Stimulated activated CD8-positive, alpha-beta memory T cell treated with anti-CD3 and anti-CD28 coated beads, Interleukin-2, amount 100 ng/mL, for 1 hour (primary cell): ENCODE data around the gene EREG.
"Not testable (repeated sequence)": the region's sequence is repeated elsewhere in the genome, so short reads cannot be mapped to it uniquely, and the experiment has no call there.

ENCODE experiments used
- DNase-seq, 2 donors: peaks; one replicate each; pipeline ENCODE4 v3.0.0-alpha.2; 2020; ENCODE audit warnings: low read depth in 2 of 2

The EREG gene

GRCh38 chr4:74390677-74391076 is 25.7 kb downstream of the EREG start:
- DNase-seq = no peak

- no peak for DNase-seq
These were observed 26.4 kb downstream of the EREG start for GRCh38 chr4:74391346-74391745.

DNA sequence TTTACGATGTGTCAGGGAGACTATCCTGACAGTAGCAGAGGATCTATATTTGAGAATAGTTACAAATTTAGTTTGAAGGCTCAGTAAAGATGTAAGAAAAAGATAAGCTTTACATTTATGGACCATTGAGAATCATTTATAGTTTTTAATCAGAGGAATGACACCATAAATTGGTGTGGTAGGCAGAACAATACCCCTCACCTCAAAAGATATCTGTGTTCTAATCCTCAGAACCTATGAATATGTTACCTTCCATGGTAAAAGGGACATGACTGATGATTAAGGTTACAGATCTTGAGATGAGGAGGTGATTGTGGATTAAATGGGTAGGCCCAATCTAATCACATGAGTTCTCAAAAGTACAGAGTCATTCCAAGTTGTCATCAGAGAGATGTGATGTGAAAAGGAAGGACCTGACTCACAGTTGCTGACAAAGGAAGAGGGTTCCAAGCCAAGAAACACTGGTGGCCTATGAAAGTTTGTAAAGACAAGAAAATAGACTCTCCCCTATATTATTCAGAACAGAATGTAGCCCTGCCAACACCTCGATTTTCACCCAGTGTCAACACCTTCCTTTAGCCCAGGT is 27.0 kb downstream of the EREG start:
- no peak for DNase-seq

DNA sequence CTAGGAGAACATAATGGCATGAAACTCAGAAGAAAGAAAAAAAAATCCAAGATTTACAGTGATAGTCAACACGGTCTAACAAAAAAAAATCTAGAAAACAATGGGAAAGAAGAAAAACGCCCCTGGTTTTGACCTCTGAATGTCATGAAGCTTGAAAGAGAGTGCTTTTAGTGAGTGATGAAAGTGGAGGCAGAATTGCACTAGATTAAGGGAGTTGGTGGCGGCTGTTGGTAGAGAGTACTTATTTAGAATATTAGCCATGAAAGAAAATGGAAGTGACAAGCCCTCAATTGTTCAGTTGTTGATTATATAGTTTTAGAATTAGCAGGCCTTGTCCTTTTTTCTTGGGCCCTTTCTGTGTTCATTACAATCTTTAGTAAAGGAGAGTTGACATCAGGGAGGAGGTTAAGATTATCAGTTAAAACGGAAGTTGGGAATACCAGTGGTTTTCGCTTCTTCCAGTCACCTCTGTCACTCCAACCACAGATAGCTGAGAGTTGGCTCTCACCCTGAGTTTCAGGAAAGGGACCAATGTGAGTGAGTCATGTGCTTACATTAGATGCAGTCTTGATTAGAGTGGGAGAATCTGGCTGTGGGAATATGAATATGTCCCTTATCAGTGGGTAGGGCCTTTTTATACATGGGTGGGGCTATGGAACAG is 29.7 kb downstream of the EREG start:
- no peak for DNase-seq

DNA sequence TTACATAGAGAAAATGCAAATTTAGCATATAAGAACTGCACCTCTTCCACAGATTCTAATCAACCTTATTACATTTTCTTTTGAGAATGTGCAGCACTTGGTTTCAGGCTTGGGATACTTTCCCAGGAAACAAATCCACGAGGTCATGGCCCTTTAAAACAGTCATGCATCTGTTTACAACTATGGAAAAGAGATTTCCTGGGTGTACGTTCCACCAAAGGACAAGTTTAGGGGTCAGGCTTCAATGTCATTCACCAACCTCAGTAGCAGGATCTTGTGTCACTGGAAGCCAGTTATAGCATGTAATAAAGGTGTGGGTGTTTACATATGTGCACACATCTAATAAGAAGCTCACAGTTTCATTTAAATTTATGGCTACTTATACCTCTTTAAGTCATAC is 30.7 kb downstream of the EREG start:
- no peak for DNase-seq

- DNase-seq = no peak
These were observed 32.9 kb downstream of the EREG start for GRCh38 chr4:74397748-74398426.

DNA sequence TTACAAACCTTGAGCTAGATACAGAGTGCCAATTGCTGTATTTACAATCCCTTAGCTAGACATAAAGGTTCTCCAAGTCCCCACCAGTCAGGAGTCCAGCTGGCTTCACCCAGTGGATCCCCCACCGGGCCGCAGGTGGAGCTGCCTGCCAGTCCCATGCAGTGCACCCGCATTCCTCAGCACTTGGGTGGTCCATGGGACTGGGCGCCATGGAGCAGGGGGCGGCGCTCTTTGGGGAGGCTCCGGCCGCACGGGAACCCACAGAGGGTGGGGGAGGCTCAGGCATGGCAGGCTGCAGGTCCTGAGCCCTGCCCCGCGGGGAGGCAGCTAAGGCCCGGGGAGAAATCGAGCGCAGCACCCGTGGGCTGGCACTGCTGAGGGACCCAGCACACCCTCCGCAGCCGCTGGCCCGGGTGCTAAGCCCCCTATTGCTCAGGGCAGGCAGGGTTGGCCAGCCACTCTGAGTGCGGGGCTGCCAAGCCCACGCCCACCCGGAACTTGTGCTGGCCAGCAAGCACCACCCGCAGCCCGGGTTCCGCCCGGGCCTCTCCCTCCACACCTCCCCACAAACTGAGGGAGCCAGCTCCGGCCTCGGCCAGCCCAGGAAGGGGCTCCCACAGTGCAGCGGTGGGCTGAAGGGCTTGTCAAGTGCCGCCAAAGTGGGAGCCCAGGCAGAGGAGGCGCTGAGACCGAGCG is 34.1 kb downstream of the EREG start:
- DNase-seq = not testable (repeated sequence)

GRCh38 chr4:74400395-74400794 is 35.5 kb downstream of the EREG start:
- no peak for DNase-seq

GRCh38 chr4:74402692-74403456 is 37.9 kb downstream of the EREG start:
- DNase-seq = no peak

DNA sequence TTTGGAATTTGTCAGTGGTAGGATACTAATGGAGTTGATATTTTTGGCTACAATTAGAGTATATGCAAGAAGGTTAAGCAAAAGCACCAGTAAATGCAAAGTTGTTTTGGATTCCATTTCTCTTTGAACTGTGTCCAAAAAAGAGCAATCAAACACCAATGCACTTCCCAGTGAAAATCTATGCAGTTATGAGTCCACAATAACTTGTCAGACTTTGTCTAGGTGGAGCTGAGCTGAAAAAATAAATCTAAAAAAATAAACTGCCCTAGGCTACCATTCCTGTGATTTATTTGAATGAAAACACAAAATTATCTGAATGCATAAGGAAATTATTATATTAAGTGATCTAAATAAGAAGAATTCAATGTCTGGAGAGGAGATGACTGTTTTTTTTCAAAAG is 42.9 kb downstream of the EREG start:
- no peak for DNase-seq

DNA sequence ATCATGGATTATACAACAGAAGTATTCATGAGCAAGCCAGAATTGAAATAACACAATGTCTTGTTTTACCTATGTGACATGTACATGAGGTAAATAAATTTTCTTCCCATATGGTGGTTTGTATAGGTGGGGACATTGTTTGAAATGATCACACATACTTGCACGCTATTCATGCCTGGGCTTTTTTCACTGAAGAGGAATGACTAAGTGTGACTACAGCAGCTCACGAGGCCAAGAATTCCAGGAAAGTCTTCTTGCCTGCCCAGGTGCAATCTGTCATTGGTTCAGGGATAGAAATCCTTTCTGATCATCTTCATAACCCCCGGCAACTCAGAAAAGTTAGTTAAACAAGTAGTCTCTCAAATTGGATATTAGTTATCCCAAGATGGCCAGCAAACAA is 43.7 kb downstream of the EREG start:
- DNase-seq = no peak

DNA sequence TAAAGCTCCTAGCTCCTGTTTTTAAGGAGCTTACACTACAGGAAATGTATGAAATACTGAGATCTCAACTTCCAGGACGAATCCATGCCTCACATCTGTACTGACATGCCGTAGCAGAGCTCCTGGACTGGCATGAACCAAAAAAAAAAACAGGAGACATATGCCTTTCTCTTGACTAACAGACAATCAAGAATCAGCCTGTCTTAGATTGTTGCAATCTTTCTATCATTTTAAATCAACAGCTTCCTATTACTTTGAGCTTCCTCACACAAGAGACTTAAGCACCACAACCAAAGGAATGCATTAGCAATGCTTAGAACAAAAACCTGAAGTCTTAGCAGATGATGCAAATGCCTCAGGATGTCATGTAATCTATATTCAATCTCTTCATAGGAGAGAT is 45.3 kb downstream of the EREG start:
- no peak for DNase-seq

DNA sequence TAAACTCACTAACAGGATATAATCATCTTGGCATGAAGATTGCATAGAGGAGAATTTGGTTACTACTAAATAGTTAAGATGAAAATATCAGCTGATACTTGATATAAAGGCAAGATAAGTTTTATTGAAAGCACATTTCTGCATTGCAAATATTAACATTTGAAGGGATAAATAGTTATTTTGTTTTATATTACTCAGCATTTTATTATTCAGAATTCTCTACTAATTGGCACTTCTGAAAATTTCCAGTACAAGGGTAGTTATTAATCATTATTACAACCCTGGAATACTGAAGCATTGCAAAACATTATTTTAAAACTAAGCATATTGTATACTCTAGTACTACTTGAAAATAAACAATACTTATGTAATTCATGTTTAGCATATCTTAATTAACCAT is 47.3 kb downstream of the EREG start:
- DNase-seq = no peak

- no peak for DNase-seq
These were observed 48.3 kb downstream of the EREG start for GRCh38 chr4:74413265-74413664.

GRCh38 chr4:74414149-74414809 is 49.3 kb downstream of the EREG start:
- DNase-seq = no peak

DNA sequence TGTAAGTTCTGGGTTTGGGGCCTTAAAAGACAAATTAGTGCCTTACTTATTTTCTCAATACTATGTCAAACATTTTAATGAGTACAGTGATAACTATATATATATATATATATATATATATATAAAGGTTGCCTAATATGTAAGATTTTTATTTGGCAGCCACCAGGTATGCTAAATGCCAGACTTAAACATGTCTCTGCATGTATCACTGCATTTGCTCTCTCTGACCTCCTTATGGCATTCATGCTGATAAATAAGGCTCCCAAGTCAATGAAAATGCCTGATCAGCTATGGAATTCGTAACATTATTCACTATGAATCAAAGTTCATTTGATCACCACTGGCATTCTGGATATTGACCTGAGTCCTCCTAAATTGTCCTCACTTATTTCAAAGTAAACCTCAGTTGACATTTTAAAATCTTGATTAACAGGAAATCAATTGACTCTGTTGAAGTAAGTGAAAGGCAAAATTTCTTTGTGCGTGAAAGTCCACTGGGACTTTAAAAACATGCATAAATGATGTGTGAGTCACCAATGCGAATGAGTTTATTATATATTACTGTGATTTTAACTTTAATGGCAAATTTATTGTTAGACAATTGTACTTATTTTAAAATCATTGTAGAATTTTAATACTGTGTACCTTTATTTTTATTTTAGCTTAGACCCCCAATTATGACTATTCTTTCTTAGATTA is 50.8 kb downstream of the EREG start:
- no peak for DNase-seq

- no peak for DNase-seq
These were observed 53.2 kb downstream of the EREG start for GRCh38 chr4:74418063-74418670.

DNA sequence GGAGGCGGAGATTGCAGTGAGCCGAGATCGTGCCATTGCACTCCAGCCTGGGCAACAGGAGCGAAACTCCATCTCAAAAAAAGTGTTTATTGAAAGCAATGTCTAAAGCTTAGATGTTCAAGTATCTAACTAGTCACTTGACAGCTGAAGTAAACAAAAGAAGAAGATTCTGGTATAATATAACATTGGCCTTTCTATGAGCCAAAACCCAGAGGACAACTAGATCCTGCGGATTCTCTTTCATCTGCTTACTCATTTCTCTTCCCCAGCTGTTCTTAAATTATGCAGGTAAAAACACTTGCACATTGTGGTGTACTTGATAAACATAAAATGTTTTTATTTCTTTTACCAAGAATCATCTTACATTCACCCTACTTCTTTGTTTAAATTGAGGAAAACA is 55.9 kb downstream of the EREG start:
- no peak for DNase-seq

DNA sequence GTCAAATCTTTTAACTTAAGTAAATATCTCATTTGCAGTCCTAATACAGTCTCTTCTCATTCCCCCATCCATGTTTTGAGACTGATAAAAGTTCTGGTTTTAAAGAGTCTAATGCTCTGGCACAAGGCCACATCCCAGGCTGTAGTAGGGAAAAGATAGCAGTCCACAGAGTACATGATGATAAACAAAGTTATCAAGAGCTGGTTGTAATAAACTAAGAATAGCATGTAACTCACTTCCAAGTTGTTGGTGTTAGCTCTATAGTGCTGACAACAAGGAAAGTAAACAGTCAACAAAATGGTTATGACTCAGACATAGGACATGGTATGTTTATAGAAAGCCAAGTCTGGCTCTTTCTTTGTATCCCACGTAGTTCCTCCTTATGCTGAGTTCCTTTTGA is 58.2 kb downstream of the EREG start:
- DNase-seq = no peak

DNA sequence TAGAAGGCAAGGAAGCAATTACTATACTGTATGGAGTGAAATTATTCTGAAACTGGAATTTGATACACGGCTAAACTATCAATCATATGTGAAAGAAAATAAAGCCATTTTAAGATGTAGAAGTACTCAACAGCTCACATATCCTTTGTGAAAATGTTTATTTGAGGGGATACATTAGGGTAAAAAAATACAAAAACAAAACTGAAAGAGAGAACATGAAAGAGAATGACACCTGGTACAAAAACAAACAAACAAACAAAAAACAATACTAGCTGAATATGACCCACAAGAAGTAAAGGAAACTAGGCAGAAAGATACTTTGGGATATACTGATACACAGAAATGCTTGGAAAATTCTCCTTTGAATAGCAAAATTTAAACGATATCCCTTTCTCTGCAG is 59.2 kb downstream of the EREG start:
- DNase-seq = no peak
